8988T (cell line): Measurements from ENCODE around the gene E2F7.
A peak's percentile ranks its signal among the peaks of the same experiment; 100 is the strongest.
"Not testable (repeated sequence)": the region's sequence is repeated elsewhere in the genome, so short reads cannot be mapped to it uniquely, and the experiment has no call there.

Source experiments
- DNase-seq: peaks from one replicate; pipeline ENCODE4 v3.0.0; 2011

E2F7 gene, protein sequence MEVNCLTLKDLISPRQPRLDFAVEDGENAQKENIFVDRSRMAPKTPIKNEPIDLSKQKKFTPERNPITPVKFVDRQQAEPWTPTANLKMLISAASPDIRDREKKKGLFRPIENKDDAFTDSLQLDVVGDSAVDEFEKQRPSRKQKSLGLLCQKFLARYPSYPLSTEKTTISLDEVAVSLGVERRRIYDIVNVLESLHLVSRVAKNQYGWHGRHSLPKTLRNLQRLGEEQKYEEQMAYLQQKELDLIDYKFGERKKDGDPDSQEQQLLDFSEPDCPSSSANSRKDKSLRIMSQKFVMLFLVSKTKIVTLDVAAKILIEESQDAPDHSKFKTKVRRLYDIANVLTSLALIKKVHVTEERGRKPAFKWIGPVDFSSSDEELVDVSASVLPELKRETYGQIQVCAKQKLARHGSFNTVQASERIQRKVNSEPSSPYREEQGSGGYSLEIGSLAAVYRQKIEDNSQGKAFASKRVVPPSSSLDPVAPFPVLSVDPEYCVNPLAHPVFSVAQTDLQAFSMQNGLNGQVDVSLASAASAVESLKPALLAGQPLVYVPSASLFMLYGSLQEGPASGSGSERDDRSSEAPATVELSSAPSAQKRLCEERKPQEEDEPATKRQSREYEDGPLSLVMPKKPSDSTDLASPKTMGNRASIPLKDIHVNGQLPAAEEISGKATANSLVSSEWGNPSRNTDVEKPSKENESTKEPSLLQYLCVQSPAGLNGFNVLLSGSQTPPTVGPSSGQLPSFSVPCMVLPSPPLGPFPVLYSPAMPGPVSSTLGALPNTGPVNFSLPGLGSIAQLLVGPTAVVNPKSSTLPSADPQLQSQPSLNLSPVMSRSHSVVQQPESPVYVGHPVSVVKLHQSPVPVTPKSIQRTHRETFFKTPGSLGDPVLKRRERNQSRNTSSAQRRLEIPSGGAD

DNA sequence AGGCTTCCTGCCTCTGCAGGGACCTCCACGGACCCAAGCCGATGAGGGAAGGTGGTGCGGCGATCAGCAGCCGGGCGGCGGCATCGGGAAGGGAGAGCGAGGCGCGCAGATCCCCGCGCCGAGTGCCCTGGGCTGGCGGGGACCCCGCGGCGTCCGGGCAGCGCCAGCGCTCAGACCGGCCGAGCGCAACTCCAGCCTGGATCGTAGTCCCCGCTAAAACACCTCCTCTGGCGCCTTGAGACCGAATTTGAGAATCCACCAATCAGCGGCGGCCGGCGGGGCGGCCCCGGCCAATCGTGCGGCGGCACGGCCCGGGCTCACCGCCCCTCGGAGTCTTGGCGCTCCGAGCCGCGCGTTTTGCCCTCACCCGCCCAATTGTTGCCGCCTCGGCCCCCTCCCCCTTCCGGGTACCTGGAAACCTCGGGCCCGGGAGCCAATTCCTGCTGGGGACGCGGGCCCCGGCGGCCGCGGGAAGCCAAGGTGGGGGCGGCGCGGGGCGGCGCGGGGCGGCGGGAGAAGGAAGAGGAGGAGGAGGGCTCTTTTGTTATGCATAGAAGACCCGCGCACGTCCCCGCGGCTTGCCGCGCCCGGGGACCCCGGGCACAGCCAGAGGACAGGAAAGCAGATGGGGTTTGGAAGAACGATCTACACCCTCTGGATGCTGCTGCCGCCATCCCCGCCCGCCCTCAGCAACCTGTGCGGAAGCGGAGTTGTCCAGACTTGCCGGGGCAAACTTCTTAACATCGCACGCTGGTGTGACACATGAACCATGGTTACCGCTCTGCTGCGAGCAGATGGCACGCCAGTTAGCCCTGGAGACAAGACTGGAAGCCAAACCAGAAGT, at the start of gene E2F7:
E2F7 (minus strand) TSS at position 209 of the 844 bp plus-strand sequence. CDS start 934 bp downstream, outside the sequence.
- peak; percentile 92 for DNase-seq

DNA sequence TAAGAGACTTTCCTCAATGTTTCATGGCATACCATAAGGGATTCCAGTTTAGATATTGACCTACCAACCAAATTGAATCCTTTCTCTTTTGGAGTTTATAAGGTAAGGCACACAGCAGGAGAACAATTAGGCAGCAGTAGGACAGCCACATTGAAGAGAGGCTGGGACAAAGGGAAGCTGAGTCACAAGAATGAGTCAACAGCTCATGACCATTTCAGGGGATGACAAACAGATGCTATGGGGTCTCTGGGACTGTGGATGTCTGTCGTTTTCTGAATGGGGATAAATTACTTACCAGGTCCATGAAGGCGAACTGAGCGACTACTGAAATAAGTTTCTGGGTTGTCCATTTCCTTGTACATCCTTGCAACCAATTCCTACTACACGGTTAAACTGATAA, 48.6 kb upstream of the E2F7 start:
- DNase-seq: no peak

DNA sequence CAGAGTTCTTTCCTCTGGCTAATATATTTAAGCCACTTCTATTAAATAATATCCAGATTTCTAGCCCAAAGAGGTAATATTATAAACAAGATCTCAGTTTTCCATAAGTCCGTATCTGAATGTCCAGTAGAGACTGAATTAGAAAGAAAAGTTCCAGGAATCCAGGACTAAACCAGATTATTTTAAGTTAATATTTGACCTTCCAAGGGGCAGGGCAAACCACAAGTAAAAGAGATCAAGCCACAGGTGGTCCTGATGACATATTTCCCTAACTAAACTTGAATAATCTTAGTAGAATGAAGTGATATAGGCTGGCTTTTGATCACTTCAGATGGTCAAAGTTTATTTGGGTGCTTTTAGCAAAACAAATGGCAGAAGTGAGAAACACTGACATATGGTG, 43.3 kb upstream of the E2F7 start:
- DNase-seq: no peak

DNA sequence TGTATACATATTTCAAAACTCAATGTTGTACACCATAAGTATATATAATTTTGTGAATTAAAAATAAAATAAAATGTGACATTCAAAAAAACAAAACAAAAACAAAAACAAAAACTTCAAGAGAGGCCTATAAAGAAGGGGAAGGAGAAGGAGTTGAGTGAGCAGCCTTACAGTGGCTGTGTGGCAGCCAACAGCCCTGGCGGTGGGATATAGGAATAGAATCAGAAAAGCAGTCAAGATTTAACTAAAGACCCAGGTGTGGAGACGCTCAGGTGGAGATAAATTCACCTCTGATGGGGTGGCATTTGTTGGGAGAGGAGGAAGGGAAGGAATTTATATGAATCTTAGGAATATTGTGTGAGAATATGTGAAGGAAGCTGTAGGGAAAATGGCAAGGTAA, 41.8 kb upstream of the E2F7 start:
- DNase-seq: no peak

DNA sequence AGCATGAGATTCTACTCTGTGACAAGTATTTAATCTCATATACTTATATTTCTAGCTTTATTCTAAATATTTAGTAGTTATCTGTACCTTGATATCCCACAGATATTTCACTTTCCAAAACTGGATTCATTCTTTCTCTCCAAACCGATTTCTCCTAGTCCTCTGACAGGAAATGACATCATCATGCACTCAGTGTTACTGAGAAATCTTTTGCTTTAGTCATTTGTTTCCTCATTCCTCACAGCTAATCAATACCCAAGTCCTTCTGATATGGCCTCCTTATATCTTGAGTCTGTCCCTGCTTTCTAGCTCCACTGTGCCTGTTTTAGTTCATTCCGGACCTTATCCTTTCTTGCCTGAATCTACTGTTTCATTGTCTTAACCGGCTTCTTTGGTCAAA, 39.4 kb upstream of the E2F7 start:
- DNase-seq: no peak

DNA sequence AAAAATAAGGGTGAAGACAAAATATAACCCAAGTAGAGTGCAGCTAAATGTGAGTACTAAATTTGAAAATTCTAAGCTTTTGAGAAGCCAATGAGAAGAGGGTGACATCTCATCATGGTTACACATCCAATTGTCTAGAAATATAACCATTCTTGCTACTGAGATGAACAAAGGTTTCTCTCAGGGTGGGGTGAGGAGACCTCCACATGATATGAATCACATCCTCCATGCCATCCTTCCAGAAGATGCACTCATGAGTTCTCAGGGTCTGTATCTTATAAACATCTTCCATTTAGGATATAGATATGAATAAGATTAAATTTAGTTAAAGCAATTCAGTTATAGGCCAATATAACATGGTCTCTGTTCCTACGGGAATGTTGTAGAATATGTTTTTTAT, 38.9 kb upstream of the E2F7 start:
- no peak for DNase-seq

DNA sequence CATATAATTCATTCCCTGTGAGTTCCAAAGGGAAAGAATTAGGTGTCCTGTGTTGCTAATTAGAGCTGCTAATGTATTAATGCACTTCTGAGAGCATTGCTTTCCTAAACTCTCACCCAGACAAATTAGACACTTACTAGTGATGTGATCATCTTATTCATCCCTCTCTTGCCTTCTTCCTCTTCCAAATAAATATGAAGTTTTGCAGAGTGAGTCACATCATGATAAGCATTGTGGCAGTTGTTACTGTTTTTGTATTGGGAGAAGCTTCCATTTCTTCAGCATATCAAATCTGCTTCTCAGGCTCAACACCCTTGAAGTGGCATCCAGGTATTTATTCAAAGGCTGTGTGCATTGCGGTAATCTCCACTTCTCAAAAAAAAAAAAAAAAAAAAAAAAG, 37.3 kb upstream of the E2F7 start:
- no peak for DNase-seq

DNA sequence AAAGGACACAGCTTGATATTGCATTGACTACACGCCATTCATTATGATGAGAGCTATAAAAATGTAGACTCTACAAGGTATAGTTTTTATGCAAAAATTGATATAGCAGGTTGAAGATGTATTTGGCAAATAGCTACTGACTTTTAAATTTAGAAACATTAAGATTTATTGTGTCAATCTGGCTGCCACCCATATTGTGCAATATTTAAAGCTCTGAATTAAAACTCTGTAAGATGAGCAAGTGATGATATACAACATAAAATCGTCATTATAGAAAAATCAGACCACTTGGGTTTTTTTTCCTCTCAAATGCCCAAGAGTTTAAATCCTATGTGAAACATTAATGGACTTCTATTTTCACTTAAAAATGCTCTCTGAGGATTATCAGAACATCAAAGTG, 36.8 kb upstream of the E2F7 start:
- DNase-seq: no peak

DNA sequence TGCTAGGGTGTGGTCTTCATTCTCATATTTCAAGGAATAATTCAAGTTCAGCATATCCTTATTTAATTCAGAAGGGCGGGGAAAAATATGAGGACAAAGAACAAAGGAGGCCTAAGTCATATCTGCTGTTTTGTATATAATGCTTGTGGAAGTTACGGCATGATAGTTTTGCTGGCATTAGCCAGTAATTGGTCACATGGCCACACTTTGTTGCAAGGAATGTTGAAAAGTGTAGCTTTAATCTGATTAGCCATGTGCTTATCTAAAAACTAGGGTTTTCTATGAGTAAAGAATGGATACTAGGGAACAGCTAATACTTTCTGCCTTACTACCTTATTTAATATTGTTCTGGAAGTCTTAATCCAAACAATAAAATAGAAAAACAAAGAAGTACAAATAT, 34.4 kb upstream of the E2F7 start:
- DNase-seq: no peak

DNA sequence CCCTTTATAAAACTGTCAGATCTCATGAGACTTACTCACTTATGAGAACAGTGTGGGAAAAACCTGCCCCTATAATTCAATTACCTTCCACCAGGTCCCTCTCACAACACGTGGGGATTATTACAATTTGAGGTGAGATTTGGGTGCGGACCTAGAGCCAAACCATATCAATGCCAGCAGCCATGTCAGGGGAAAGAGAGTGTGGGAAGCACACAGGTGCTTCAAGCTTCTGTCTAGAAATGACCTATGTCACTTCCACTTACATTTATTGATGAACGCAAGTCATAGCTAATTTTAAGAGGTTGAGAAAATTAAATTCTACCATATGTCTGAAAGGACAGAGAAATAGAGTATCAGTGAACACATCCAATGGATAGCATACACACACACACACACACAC, 32.5 kb upstream of the E2F7 start:
- no peak for DNase-seq

DNA sequence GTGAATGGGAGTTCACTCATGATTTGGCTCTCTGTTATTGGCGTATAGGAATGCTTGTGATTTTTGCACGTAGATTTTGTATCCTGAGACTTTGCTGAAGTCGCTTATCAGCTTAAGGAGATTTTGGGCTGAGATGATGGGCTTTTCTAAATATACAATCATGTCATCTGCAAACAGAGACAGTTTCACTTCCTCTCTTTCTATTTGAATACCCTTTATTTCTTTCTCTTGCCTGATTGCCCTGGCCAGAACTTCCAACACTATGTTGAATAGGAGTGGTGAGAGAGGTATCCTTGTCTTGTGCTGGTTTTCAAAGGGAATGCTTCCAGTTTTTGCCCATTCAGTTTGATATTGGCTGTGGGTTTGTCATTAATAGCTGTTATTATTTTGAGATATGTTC, 26.9 kb upstream of the E2F7 start:
- DNase-seq: not testable (repeated sequence)

DNA sequence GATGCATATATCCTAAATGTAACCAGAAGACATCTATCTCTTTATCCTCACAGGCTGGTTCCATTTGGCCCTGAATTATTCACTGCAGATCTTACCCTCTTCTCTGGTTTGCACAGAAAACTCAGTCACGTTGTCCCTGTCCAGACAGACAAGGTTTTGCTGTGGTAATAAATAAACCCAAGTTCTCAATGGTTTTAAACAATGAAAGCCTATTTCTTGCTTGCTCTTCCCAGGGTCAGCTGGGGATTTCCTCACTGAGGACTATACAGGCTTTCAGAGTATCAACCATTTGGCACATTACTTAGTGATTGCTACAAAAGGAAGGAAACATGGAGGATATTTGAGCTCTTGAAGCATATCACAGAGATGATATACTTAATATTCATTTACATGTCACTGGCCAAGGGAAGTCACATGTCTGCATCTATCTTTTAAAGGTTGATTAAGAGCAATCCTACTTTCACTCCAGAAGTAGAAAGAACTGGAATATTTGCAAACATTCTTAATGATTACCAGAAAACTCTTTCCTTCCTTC, 24.4 kb upstream of the E2F7 start:
- no peak for DNase-seq

DNA sequence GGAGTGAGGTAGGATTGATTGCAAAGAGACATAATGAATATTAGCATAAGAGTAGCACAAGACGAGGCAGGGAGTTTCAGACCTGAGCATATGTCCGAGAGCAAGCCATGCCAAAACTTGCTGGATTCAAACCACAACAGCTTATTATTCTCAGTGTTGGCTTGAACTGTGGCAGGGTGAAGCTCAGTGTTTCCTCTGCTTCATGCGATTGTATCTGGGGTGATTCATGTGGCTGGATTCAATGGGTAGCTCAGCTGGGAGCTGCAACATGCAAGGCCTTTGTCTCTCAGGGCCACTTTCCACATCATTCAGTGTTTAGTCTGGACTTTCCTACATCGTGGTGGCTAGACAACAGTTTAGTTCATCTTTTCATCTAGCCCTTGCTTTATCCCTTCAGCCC, 22.1 kb upstream of the E2F7 start:
- DNase-seq: no peak

DNA sequence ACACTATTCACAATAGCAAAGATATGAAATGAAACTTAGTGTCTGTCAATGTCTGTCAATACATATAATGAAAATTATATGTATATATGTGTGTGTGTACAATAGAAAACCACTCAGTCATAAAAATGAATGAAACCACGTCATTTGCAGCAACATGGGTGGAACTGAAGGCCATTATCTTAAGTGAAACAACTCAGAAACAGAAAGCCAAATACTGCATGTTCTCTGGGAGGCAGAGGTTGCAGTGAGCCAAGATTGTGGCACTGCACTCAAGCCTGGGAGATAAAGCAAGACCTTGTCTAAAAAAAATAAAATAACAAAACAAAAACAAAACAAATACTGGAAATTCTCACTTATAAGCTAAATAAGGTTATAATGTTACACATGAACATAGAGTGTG, 16.7 kb upstream of the E2F7 start:
- DNase-seq: no peak

DNA sequence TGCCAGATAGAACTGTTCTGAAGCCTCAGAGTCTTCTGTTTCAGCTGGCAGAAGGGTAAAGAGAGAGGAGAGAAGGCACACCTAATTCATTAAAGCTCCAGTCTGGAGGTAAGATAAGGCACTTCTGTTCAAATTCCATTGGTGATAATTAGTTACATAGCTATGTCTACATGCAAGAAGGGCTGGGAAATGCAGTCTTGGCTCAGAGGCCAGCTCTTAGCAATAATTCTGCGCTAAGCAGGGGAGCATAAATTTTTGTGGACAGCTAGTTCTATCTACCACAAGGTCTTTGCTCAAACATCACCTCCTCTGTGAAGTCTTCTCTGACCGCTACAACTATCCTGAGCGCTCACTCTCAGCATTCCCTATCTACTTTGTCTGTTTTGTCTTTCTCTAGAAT, 14.3 kb upstream of the E2F7 start:
- no peak for DNase-seq

DNA sequence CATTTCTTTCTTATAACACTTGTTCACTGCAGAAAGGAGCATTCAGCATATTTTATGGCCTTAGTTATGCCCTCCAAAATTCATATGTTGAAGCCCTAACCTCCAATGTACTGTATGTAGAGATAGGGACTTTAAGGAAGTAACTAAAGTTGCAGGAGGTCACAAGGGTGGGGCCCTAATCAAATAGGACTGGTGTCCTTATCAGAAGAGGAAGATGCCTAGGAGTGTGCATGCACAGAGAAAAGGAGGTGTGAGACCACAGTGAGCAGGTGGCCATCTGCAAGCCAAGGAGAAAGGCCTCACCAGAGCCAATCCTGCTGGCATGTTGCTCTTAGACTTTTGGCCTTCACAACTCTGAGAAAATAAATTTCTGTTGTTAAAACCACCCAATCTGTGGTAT, 12.9 kb upstream of the E2F7 start:
- no peak for DNase-seq

DNA sequence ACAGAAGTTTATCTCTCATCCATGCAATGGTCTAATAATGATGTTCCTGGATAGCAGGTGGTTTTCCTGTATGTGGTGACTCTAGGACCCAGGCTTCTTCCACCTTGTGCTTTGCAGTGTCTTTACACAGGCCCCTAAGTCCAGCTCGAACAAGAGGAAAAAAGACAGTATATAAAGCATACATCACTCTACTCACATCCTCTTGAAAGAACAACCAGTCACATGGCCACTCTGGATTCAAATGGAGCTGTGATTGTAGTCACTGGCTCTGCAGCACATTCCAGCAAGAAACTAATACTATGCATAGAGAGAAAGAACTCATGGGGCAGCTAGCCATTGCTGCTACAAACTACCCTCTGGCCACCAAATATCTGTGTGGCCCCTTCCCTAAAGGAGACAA, 11.5 kb upstream of the E2F7 start:
- no peak for DNase-seq

DNA sequence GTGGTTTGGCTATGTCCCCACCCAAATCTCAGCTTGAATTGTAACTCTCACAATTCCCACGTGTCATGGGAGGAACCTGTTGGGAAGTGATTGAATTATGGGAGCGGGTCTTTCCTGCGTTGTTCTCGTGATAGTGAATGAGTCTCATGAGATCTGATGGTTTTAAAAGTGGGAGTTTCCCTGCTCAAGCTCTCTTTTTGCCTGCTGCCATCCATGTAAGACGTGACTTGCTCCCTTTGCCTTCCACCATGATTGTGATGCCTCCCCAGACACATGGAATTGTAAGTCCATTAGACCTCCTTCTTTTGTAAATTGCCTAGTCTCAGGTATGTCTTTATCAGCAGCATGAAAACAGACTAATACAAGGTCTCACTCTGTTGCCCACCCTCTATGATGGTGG, 8.5 kb upstream of the E2F7 start:
- DNase-seq: not testable (repeated sequence)

DNA sequence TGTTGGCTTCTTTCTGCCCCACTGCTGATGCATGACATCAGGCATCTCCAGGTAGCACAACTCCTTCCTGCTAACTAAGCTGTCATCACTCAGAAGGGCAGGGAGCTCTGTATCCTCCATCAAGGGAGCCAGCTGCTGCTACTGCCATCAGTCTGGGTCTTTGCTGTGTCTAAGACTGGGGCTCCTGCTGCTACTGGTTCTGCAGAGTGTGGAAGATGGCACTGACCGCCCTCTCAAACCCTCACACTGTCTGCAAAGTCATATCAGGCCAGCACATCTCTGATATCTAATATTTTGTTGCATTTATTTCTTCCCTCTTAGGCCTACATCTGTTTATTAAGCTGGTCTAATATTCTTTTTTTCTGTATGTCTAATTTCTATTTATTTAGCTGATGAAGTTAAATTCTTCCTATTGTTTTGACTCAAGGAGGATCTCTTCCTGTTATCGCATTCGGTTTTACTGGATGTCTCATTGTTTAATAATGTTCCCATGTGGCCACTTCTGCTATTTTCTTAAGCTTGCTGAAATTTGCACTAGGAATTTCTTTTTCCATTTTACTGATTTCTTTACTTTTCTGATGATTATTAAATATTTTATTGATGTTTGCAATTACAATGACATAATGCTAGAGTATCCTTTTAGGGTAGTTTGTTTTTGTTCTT, 7.6 kb upstream of the E2F7 start:
- no peak for DNase-seq

DNA sequence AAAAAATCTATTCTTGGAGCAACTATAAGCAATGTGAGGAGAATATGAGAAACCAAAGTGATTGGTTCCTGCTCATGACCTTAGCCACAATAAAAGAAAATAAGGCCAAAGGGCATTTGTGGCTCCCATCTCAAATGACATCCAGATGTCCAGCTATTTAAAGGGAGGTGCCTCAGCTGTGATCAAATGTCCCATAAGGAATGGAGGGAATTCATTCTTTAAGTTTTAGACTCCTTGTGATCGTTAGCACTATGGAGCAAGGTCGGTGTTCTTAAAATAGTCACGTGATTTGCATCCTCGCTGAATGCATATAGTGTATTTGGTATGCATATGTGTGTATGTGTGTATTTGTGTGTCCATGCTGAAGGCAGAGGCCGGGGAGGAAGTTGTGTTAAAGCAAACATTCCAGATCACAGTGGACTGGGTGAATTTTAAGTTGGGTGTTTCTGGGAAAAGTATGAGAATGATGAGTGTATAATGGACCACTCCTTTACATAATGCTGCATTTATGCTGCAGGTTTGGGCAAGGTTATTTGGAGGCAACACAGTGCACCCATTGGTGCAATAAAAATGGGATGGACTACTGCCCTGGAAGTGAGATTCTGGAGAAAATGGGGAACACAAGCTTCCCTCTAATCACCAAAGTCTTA, 5.6 kb upstream of the E2F7 start:
- no peak for DNase-seq

DNA sequence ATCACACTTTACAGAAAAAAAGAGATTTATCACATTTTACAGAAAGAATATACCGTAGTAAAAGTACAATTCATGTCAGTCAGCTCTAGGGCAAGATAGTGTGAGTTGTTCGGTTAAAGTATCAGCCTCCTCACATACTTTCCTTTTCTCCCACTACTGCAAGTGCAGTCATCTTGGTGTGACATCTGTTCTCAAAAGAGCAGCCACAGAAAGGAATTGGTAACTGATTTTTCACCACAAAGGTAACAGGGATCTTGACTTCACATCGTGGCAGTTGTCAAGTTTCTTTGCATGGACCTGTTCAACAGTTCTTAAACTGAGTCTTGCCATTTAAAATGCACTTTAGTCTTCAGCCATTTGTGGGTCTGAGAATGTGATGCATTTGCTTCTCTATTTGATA, 5.0 kb upstream of the E2F7 start:
- DNase-seq: no peak

DNA sequence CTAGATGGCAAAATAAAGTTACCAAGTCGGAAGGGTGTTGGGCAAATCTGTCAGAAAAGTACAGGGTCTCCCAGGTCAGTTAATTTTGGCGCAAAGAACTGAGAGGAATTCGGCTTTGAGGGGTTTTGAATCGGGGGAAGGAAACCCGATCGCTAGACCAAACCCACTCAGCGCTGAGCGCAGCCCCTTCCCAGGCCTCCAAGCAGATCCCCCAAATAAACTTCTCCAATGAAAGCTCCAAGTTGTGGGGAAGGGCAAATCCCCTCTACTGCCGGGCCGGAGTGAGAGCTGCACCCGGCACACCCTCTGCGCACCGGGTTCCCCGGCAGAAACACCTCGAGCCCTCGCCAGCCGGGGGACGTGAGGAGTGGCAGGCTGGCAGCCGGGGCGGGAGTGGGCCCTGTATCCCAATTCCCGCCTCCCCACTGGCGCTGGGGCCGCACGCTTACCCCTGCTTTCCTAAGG, 441 bp downstream of the E2F7 start:
- DNase-seq: peak; percentile 37
